ENCODE results near the gene OR1S1. TPM values are rescaled to one million over a fixed set of nuclear protein-coding genes. Genes with fewer than 3 reads are reported as not detected.

Gene OR1S1
- total RNA-seq, 1 experiment from 2014 or later = not detected

DNA sequence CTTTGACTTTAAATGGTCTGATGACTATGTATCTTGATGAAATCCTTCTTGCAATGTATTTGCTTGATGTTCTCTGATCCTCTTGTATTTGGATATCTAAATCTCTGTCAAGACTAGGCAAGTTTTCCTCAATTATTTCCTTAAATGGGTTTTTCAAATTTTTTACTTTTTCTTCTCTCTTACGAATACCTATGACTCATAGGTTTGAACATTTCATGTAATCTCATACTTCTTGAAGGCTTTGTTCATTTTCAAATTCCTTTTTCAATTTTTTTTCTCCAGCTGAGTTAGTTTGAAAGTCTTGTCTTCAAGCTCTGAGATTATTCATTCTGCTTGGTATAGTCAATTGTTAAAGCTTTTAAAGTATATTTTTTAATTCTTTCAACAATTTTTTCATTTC is 42.4 kb downstream of the OR1S1 start:
- Histone ChIP-seq H3K4me3 (ENCODE audit: low read length) (no peak overlapping the region), H3K27ac (ENCODE audit: low read length) (no peak overlapping the region), H3K9me2 (replicated peaks; ENCODE audit: low read length) (0 out of 2 replicates have a peak, but pooled peaks cover 3% of the 10 kb centered on the region), H3K4me1 (ENCODE audit: insufficient read depth, low read length) (no peaks in the 10 kb centered on the region), H4K20me1 (ENCODE audit: low read length) (no peaks in the 10 kb centered on the region), H3K79me2 (ENCODE audit: low read length) (no peaks in the 10 kb centered on the region), H3K4me2 (ENCODE audit: low read length) (no peak overlapping the region), H3F3A (ENCODE audit: low read length, unreplicated experiment) (no peaks in the 10 kb centered on the region), H2AFZ (ENCODE audit: low read length) (no peak overlapping the region), H3K36me3 (ENCODE audit: low read depth, low read length) (no peaks in the 10 kb centered on the region), H3K9ac (ENCODE audit: low read length) (no peak overlapping the region), H3K27me3 (ENCODE audit: low read length) (no peaks in the 10 kb centered on the region), H3K9me3 (ENCODE audit: low read length) (0 out of 2 replicates have a peak, but pooled peaks cover 3% of the 10 kb centered on the region)
- no peak for TF ChIP-seq EZH2 (IDR thresholded peaks at IDR 0.05; ENCODE audit: low read length, unreplicated experiment)
- intact Hi-C loops (cut with micrococcal nuclease) = no loop called here
- POLR2A ChIA-PET (ENCODE audit: unreplicated experiment) = no interaction called here
- CTCF ChIA-PET = no interaction called here
- DNase-seq (no peak), ATAC-seq (no peak)
- no TSS peak for BruUV-seq (replicated peaks)

DNA sequence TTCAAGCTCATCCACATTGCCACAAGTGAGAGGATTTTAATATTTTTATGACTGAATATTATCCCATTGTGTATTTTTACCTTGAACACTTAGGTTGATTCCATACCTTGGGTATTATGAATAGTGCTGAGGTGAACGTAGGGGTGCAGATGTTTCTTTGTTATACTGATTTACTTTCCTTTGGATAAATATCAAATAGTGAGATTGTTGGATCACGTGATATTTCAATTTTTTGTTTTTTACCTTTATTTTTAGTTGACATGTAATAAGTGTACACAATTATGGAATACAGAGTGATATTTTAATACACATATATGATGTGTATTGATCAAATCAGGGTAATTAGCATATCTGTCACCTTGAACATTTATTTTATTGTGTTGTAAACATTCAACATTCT is 47.5 kb downstream of the OR1S1 start:
- H3K9me2 ChIP-seq (replicated peaks; ENCODE audit: low read length) = 0 out of 2 replicates have a peak, but pooled peaks cover 3% of the 10 kb centered on the region
- H3F3A ChIP-seq (ENCODE audit: low read length, unreplicated experiment) = no peaks in the 10 kb centered on the region
- no peak overlapping the region for H3K27ac ChIP-seq (ENCODE audit: low read length)
- intact Hi-C loops (cut with micrococcal nuclease) = no loop called here
- H2AFZ ChIP-seq (ENCODE audit: low read length) = no peak overlapping the region
- ATAC-seq (no peak), DNase-seq (no peak)
- H4K20me1 ChIP-seq (ENCODE audit: low read length) = no peaks in the 10 kb centered on the region
- H3K4me1 ChIP-seq (ENCODE audit: insufficient read depth, low read length) = no peaks in the 10 kb centered on the region
- BruUV-seq (replicated peaks) = no TSS peak
- 0 out of 2 replicates have a peak, but pooled peaks cover under 1% of the 10 kb centered on the region for H3K9me3 ChIP-seq (ENCODE audit: low read length)
- H3K36me3 ChIP-seq (ENCODE audit: low read depth, low read length) = no peaks in the 10 kb centered on the region
- TF ChIP-seq, protein P1, sequence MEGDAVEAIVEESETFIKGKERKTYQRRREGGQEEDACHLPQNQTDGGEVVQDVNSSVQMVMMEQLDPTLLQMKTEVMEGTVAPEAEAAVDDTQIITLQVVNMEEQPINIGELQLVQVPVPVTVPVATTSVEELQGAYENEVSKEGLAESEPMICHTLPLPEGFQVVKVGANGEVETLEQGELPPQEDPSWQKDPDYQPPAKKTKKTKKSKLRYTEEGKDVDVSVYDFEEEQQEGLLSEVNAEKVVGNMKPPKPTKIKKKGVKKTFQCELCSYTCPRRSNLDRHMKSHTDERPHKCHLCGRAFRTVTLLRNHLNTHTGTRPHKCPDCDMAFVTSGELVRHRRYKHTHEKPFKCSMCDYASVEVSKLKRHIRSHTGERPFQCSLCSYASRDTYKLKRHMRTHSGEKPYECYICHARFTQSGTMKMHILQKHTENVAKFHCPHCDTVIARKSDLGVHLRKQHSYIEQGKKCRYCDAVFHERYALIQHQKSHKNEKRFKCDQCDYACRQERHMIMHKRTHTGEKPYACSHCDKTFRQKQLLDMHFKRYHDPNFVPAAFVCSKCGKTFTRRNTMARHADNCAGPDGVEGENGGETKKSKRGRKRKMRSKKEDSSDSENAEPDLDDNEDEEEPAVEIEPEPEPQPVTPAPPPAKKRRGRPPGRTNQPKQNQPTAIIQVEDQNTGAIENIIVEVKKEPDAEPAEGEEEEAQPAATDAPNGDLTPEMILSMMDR (conservative IDR thresholded peaks at IDR 0.05; ENCODE audit: low read depth, low read length) = no peak
- TF ChIP-seq EZH2phosphoT487 (IDR thresholded peaks at IDR 0.05; ENCODE audit: borderline replicate concordance, low read length) = no peak
- TF ChIP-seq EZH2 (IDR thresholded peaks at IDR 0.05; ENCODE audit: low read length, unreplicated experiment) = no peak
- H3K4me3 ChIP-seq (ENCODE audit: low read length) = no peak overlapping the region
- CTCF ChIA-PET = no interaction called here
- H3K27me3 ChIP-seq (ENCODE audit: low read length) = peaks cover 6% of the 10 kb centered on the region; the same call in 1 of the 2 replicates
- no peaks in the 10 kb centered on the region for H3K79me2 ChIP-seq (ENCODE audit: low read length)
- H3K9ac ChIP-seq (ENCODE audit: low read length) = no peak overlapping the region
- POLR2A ChIA-PET (ENCODE audit: unreplicated experiment) = interaction anchor here (0.7 kb wide), 1 partner anchor 789 kb away, joined by 8 read pairs; no protein-coding TSS in a partner anchor
- H3K4me2 ChIP-seq (ENCODE audit: low read length) = no peak overlapping the region

Other genes with a start within 250 kb of the OR1S1 start
- gene OR9Q1, start 188.8 kb upstream of the OR1S1 start, total RNA-seq (2014; rRNA removed) = not detected in 2 replicates
- not detected in 2 replicates for gene OR6Q1, start 181.8 kb upstream of the OR1S1 start, total RNA-seq (2014; rRNA removed)
- not detected in 2 replicates for gene OR9I1, start 87.2 kb upstream of the OR1S1 start, total RNA-seq (2014; rRNA removed)
- gene OR9Q2, start 23.6 kb upstream of the OR1S1 start, total RNA-seq (2014; rRNA removed) = not detected in 2 replicates
- not detected in 2 replicates for gene OR1S2, start 8.6 kb upstream of the OR1S1 start, total RNA-seq (2014; rRNA removed)
- not detected in 2 replicates for gene OR10Q1, start 16.2 kb downstream of the OR1S1 start, total RNA-seq (2014; rRNA removed)
- gene OR10W1, start 55.5 kb downstream of the OR1S1 start, total RNA-seq (2014; rRNA removed) = not detected in 2 replicates
- gene OR5B17, start 146.3 kb downstream of the OR1S1 start, total RNA-seq (2014; rRNA removed) = not detected in 2 replicates
- not detected in 2 replicates for gene OR5B3, start 194.2 kb downstream of the OR1S1 start, total RNA-seq (2014; rRNA removed)
- gene OR5B2, start 215.4 kb downstream of the OR1S1 start, total RNA-seq (2014; rRNA removed) = not detected in 2 replicates
- not detected in 2 replicates for gene OR5B12, start 229.5 kb downstream of the OR1S1 start, total RNA-seq (2014; rRNA removed)